Prostate gland (tissue), 2 donors: ENCODE data around the gene RPTOR.

Experiments used
- CTCF ChIP-seq, 4 experiments: fragments of 200-600 bp in 2 of 4; fragments of 450-650 bp in 2 of 4; sonication (generic) in 2 of 4; IDR thresholded peaks; 1 replicate in 3 of 4; 2 replicates in 1 of 4; pipeline ENCODE4 v1.5.1; 2016 to 2019; ENCODE audit warnings: antibody characterized with exemption in 4 of 4, mild to moderate bottlenecking in 2 of 4, moderate library complexity in 2 of 4
- POLR2A ChIP-seq: fragments of 450-650 bp; IDR thresholded peaks from one replicate; pipeline ENCODE4 v1.6.1; 2016; ENCODE audit warnings: antibody characterized with exemption, mild to moderate bottlenecking

GRCh38 chr17:80980397-80981061 lies 435.9 kb downstream of the RPTOR start:
- TF ChIP-seq CTCF (IDR thresholded peaks at IDR 0.05), result no peak
- no peak for TF ChIP-seq POLR2A
